Thoracic aorta (tissue), 2 donors: Measurements from ENCODE around the gene FARS2. TPM values are rescaled to one million over a fixed set of nuclear protein-coding genes. Genes with fewer than 3 reads are reported as not detected.

Source experiments
- ATAC-seq: fragments of 150-250 bp; one replicate; pipeline ENCODE4 v1.8.0; 2017; ENCODE audit warnings: low read depth; ENCODE audit not compliant: insufficient number of reproducible peaks, low FRiP score
- DNase-seq: peaks from one replicate; pipeline ENCODE4 v3.0.0-alpha.2; 2020; ENCODE audit warnings: low spot score
- H3K27ac ChIP-seq, 2 donors: fragments of 200-600 bp; sonication (generic); 1 replicate in 1 of 2; 2 replicates in 1 of 2; pipeline ENCODE4 v1.5.1; 2016; ENCODE audit warnings: mild to moderate bottlenecking in 2 of 2, moderate library complexity in 2 of 2
- H3K27me3 ChIP-seq: fragments of 200-600 bp; sonication (generic); replicated peaks from 2 replicates; pipeline ENCODE4 v1.6.0; 2016; ENCODE audit warnings: mild to moderate bottlenecking; ENCODE audit not compliant: insufficient read depth
- H3K36me3 ChIP-seq: fragments of 200-600 bp; sonication (generic); one replicate; pipeline ENCODE4 v1.5.1; 2016
- H3K4me1 ChIP-seq, 2 donors: fragments of 200-600 bp; sonication (generic); 1 replicate in 1 of 2; 2 replicates in 1 of 2; pipeline versions ENCODE4 v1.5.1 to v1.6.0; 2016; ENCODE audit warnings: low read depth in 2 of 2, mild to moderate bottlenecking in 1 of 2; ENCODE audit not compliant: control insufficient read depth in 1 of 2
- H3K4me3 ChIP-seq: fragments of 200-600 bp; sonication (generic); 2 replicates; pipeline ENCODE4 v1.5.1; 2016; ENCODE audit warnings: mild to moderate bottlenecking
- H3K9me3 ChIP-seq: fragments of 200-600 bp; sonication (generic); 2 replicates; pipeline ENCODE4 v1.5.1; 2016
- CTCF ChIP-seq: fragments of 200-600 bp; sonication (generic); IDR thresholded peaks from one replicate; pipeline ENCODE4 v1.5.1; 2019; ENCODE audit warnings: antibody characterized with exemption
- total RNA-seq, 2 donors: library from RNA; depleted of rRNA; stranded (reverse); fragments of >200 nt; gene quantifications; one replicate each; pipeline versions ENCODE4 v1.1.0 to v1.2.3, GENCODE V29; 2016

The FARS2 gene
- total RNA-seq, 2 donors from 2014 or later: 10.4 to 11.6 TPM

- no peak for TF ChIP-seq CTCF
- Histone ChIP-seq H3K4me1 (no peaks in the 10 kb centered on the region), H3K27me3 (no peaks in the 10 kb centered on the region), H3K36me3 (no peaks in the 10 kb centered on the region), H3K4me3 (no peak overlapping the region), H3K9me3 (no peaks in the 10 kb centered on the region), H3K27ac (no peak overlapping the region)
- ATAC-seq: no peak
- DNase-seq: no peak
Measured at GRCh38 chr6:5663259-5663658, 401.9 kb downstream of the FARS2 start.

GRCh38 chr6:5663739-5664138, 402.4 kb downstream of the FARS2 start:
- TF ChIP-seq CTCF: no peak
- no peak overlapping the region for H3K4me3 ChIP-seq
- no peaks in the 10 kb centered on the region for H3K9me3 ChIP-seq
- no peak overlapping the region for H3K27ac ChIP-seq
- ATAC-seq (no peak), DNase-seq (no peak)
- no peaks in the 10 kb centered on the region for H3K27me3 ChIP-seq
- H3K36me3 ChIP-seq: no peaks in the 10 kb centered on the region
- no peaks in the 10 kb centered on the region for H3K4me1 ChIP-seq

- ATAC-seq: no peak
- TF ChIP-seq CTCF: no peak
- H3K4me1 ChIP-seq: no peaks in the 10 kb centered on the region
- H3K4me3 ChIP-seq: no peak overlapping the region
- no peak overlapping the region for H3K27ac ChIP-seq
- no peaks in the 10 kb centered on the region for H3K27me3 ChIP-seq
- H3K36me3 ChIP-seq: no peaks in the 10 kb centered on the region
- H3K9me3 ChIP-seq: no peaks in the 10 kb centered on the region
- no peak for DNase-seq
Measured at GRCh38 chr6:5664149-5664548, 402.8 kb downstream of the FARS2 start.

- DNase-seq: no peak
- no peak for TF ChIP-seq CTCF
- Histone ChIP-seq H3K27ac (no peak overlapping the region), H3K27me3 (no peaks in the 10 kb centered on the region), H3K9me3 (no peaks in the 10 kb centered on the region), H3K36me3 (no peaks in the 10 kb centered on the region), H3K4me1 (no peaks in the 10 kb centered on the region), H3K4me3 (no peak overlapping the region)
- ATAC-seq: no peak
Measured at GRCh38 chr6:5665173-5665572, 403.9 kb downstream of the FARS2 start.

- ATAC-seq (no peak), DNase-seq (no peak)
- Histone ChIP-seq H3K4me1 (no peaks in the 10 kb centered on the region), H3K9me3 (no peaks in the 10 kb centered on the region), H3K4me3 (no peak overlapping the region), H3K36me3 (no peaks in the 10 kb centered on the region), H3K27ac (no peak overlapping the region), H3K27me3 (no peaks in the 10 kb centered on the region)
- TF ChIP-seq CTCF: no peak
Measured at GRCh38 chr6:5665667-5666066, 404.4 kb downstream of the FARS2 start.
